Esophagus muscularis mucosa (tissue), 4 donors: ENCODE data around the gene POLR3E. TPM values are rescaled to one million over a fixed set of nuclear protein-coding genes. Genes with fewer than 3 reads are reported as not detected.

ENCODE experiments used
- DNase-seq: peaks from one replicate; pipeline ENCODE4 v3.0.0-alpha.2; 2017; ENCODE audit errors: extremely low spot score
- H3K27ac ChIP-seq, 4 donors: fragments of 200-600 bp; sonication (generic); replicated peaks in 1 of 4; 1 replicate in 3 of 4; 2 replicates in 1 of 4; pipeline ENCODE4 v1.5.1; 2016 to 2019; ENCODE audit warnings: mild to moderate bottlenecking in 1 of 4
- H3K27me3 ChIP-seq, 4 donors: fragments of 200-600 bp; sonication (generic); one replicate each; pipeline versions ENCODE4 v1.5.1 to v1.6.0; 2016 to 2019
- H3K36me3 ChIP-seq, 4 donors: fragments of 200-600 bp; sonication (generic); one replicate each; pipeline ENCODE4 v1.5.1; 2016 to 2019
- H3K4me1 ChIP-seq, 4 donors: fragments of 200-600 bp; sonication (generic); one replicate each; pipeline ENCODE4 v1.5.1; 2016 to 2019
- H3K4me3 ChIP-seq, 4 donors: fragments of 200-600 bp; sonication (generic); 1 replicate in 2 of 4; 2 replicates in 2 of 4; pipeline ENCODE4 v1.5.1; 2016 to 2019; ENCODE audit warnings: mild to moderate bottlenecking in 4 of 4, moderate library complexity in 1 of 4
- H3K9me3 ChIP-seq, 4 donors: fragments of 200-600 bp; sonication (generic); 1 replicate in 3 of 4; 2 replicates in 1 of 4; pipeline ENCODE4 v1.5.1; 2016 to 2019
- CTCF ChIP-seq, 3 experiments: fragments of 200-600 bp in 2 of 3; fragments of 450-650 bp in 1 of 3; sonication (generic) in 2 of 3; IDR thresholded peaks; one replicate each; pipeline ENCODE4 v1.5.1; 2017 to 2019; ENCODE audit warnings: antibody characterized with exemption in 3 of 3, mild to moderate bottlenecking in 2 of 3, moderate library complexity in 1 of 3
- EP300 ChIP-seq: sonication (generic); formaldehyde crosslinking; IDR thresholded peaks from one replicate; pipeline ENCODE4 v1.6.1; 2017; ENCODE audit warnings: antibody characterized with exemption
- POLR2A ChIP-seq: fragments of 450-650 bp; IDR thresholded peaks from one replicate; pipeline ENCODE4 v1.6.1; 2017; ENCODE audit warnings: antibody characterized with exemption, moderate library complexity, mild to moderate bottlenecking, low read depth
- POLR2AphosphoS5 ChIP-seq, 2 donors: sonication (generic); formaldehyde crosslinking; IDR thresholded peaks; one replicate each; pipeline ENCODE4 v1.6.1; 2017; ENCODE audit warnings: antibody characterized with exemption in 2 of 2
- WGBS: methylation state at CpG from one replicate; pipeline ENCODE4 v1.1.5; 2018; 5-methylcytosine and 5-hydroxymethylcytosine counted together
- intact Hi-C: fragments of 100-400 bp; cut with DNase I; formaldehyde crosslinking; loops from one replicate; pipeline ENCODE4 v1.15.1; 2023
- total RNA-seq, 4 donors: library from RNA; depleted of rRNA; stranded (reverse); fragments of >200 nt; gene quantifications; one replicate each; pipeline versions ENCODE4 v1.1.0 to v1.2.1, GENCODE V29; 2016

Gene POLR3E
- total RNA-seq, 4 donors from 2014 or later: 39.9 to 50.7 (median 49.0) TPM

GRCh38 chr16:22306788-22307187 lies 9.6 kb downstream of the POLR3E start:
- Histone ChIP-seq H3K27ac (no peak overlapping the region), H3K4me3 (no peak overlapping the region), H3K4me1 (no peaks in the 10 kb centered on the region), H3K9me3 (no peaks in the 10 kb centered on the region), H3K27me3 (no peaks in the 10 kb centered on the region), H3K36me3 (peaks cover 29 to 99% (median 95%) of the 10 kb centered on the region in 4 donors)
- TF ChIP-seq POLR2AphosphoS5 (IDR thresholded peaks at IDR 0.05) (no peak), CTCF (IDR thresholded peaks at IDR 0.05) (no peak), EP300 (no peak), POLR2A (no peak)
- intact Hi-C loops: no loop called here
- WGBS: 91% methylated on average over 3 of the region's 9 CpGs
- no peak for DNase-seq

GRCh38 chr16:22307838-22308237 lies 10.6 kb downstream of the POLR3E start:
- intact Hi-C loops: no loop called here
- Histone ChIP-seq H3K27me3 (no peaks in the 10 kb centered on the region), H3K9me3 (no peaks in the 10 kb centered on the region), H3K4me3 (no peak overlapping the region), H3K36me3 (peaks cover 29 to 99% (median 96%) of the 10 kb centered on the region in 4 donors), H3K4me1 (no peaks in the 10 kb centered on the region), H3K27ac (no peak overlapping the region)
- WGBS: 94% methylated on average over 5 of the region's 10 CpGs
- no peak for TF ChIP-seq EP300
- TF ChIP-seq CTCF (IDR thresholded peaks at IDR 0.05): no peak
- no peak for TF ChIP-seq POLR2A
- TF ChIP-seq POLR2AphosphoS5 (IDR thresholded peaks at IDR 0.05): no peak
- DNase-seq: no peak

GRCh38 chr16:22308824-22309520 lies 11.8 kb downstream of the POLR3E start:
- DNase-seq: no peak
- H3K27me3 ChIP-seq: no peaks in the 10 kb centered on the region
- no peak overlapping the region for H3K4me3 ChIP-seq
- 94% methylated on average over 6 of the region's 24 CpGs for WGBS
- no peak for TF ChIP-seq POLR2AphosphoS5 (IDR thresholded peaks at IDR 0.05)
- no peak for TF ChIP-seq CTCF (IDR thresholded peaks at IDR 0.05)
- TF ChIP-seq POLR2A: no peak
- no peak for TF ChIP-seq EP300
- no peaks in the 10 kb centered on the region for H3K9me3 ChIP-seq
- no peaks in the 10 kb centered on the region for H3K4me1 ChIP-seq
- H3K36me3 ChIP-seq: peaks cover 34 to 100% (median 99%) of the 10 kb centered on the region in 4 donors
- intact Hi-C loops: no loop called here
- H3K27ac ChIP-seq: no peak overlapping the region

- WGBS: 100% methylated on average over 4 of the region's 4 CpGs
- Histone ChIP-seq H3K27me3 (no peaks in the 10 kb centered on the region), H3K36me3 (peaks cover 41 to 100% (median 99%) of the 10 kb centered on the region in 4 donors), H3K4me3 (no peak overlapping the region), H3K27ac (no peak overlapping the region), H3K4me1 (no peaks in the 10 kb centered on the region), H3K9me3 (no peaks in the 10 kb centered on the region)
- TF ChIP-seq POLR2A (no peak), EP300 (no peak)
- intact Hi-C loops: no loop called here
- DNase-seq: no peak
These were observed 14.3 kb downstream of the POLR3E start for GRCh38 chr16:22311520-22311919.

- 90% methylated on average over 17 of the region's 23 CpGs for WGBS
- H3K4me3 ChIP-seq: no peak overlapping the region
- no peaks in the 10 kb centered on the region for H3K4me1 ChIP-seq
- H3K36me3 ChIP-seq: peaks cover 39 to 100% (median 99%) of the 10 kb centered on the region in 4 donors
- TF ChIP-seq CTCF (IDR thresholded peaks at IDR 0.05): no peak
- no peaks in the 10 kb centered on the region for H3K9me3 ChIP-seq
- intact Hi-C loops: no loop called here
- H3K27ac ChIP-seq: no peak overlapping the region
- DNase-seq: no peak
- no peaks in the 10 kb centered on the region for H3K27me3 ChIP-seq
These were observed 15.9 kb downstream of the POLR3E start for GRCh38 chr16:22312897-22313781.
